Activated naive CD4-positive, alpha-beta T cell treated with Interleukin-2 at 50 U/mL for 16 hours (primary cell): ENCODE results near the gene ZNF438.

Experiments
- DNase-seq: peaks from one replicate; pipeline ENCODE4 v3.0.0-alpha.2; 2020

ZNF438 gene

DNA sequence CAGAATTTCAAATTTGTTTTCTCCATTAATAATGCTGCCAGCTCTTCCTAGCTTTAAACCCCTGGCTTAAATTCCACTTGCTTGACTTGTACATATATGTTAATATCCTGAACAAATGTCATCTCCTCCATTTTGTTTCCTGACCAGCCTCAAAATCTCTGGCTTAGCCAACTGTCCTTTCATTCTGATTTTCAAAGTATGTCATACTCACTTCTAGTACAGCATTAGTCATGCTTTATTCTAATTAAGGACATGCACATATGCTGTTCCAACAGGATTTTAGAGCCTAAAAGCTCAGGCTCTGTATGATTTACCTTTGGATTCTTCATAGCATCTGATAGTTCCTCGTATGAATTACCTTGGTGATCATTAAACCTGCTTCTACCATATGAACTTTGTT, 158.3 kb downstream of the ZNF438 start:
- no peak for DNase-seq

DNA sequence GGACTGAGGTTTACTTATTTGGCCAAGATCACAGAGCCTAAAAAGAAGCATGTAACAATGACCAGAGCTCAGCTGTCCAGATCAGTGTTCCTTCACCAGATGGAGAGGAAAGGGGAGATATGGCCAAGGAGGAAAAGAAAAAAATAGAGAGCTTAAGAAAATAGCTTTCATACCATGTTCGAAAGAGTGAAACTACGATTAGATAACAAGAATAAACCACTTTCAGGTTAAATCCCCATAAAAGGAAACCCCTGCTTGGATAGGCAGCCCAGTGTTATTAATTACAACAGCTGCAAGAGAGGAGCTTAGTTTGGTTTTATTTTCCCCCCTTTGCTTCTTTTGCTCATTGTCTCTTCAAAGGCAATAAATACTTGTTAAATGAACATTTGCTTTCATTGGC, 160.8 kb downstream of the ZNF438 start:
- DNase-seq = no peak

DNA sequence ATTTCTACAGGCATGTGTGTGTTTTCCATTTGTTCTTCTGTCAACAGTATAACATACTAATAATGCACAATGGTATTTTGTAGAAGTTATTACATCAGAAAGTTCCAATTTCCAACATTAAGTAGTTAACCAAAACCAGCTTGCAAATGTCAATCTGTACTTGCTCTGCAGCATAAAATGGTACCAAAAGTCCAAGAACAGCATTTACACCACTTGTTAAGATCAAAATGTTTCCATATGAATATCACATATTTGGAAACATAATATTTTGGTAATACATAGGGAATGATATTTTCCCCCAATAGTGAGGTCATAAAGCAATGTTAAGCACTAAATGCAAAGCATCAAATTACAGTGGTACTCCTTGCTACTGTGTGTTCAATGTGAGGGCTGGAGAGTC, 162.1 kb downstream of the ZNF438 start:
- DNase-seq = no peak

DNA sequence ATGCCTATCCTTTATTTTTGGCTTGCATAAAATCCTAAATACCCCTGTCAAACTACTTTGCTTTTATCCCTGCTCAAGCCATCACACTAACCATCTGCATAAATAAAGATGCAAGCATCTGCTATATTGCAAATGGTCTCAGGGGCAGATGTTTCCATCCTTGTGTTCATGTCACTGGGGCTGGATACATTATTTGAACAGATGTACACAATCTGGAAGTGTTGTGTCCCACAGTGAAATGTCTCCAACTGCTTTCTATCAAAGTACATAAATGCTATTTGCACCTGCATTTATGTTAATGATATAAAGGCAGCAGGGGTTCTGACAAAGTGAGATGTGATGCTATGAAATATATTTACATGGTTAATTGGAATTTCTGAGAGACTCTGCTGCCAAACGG, 163.1 kb downstream of the ZNF438 start:
- DNase-seq = no peak

DNA sequence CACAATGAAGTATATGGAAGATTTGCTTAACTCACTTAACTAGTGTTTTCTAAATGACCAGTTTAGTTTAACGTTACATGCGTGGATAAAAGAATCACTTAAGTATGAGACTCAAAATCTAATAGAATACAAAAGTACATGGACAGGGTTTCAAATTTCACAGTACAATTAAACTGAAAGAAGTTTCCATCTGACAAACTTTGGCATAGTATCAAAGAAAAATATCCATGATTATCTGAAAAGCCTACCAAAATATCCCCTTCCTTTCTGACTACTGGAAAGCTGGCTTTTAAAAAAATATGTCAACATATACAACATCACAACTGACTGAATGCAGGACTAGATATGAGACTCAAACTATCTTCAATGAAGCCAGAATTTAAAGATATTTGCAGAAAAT, 164.8 kb downstream of the ZNF438 start:
- DNase-seq = no peak

DNA sequence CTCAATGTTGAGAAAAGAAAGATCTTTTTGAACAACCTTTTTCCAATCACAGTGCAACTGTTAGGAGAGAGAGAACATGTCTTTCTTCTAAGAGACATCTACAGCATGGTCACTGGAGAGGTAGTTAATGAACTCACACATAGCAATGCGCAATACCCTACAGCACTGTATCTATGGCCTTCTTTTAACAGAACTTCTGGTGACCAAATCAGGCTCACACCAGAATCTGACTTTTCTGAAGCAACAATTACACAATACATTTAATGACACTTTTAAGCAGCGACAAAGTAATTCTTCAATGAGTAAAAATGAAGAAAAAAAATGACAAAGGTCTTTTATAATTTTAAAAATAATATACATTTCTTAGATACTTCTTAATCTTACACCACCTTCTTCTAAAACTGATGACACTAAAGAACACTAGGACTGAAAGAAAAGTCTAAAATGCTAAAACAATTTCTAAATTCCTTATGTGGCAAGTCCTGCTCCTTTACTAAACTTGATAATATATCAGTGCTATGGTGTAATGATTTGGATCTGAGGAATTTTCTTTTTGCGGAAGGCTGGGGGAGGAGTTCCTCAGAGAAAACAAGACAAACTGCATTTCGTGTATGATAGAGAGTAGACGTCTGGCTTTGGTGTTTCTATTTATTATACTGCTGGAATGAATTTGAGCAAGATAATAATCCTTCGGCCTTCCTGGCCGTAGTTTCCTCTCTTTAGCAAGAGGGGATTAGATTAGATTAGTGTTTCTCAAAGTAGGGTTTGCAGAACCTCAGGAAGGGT, 166.3 kb downstream of the ZNF438 start:
- DNase-seq = no peak

DNA sequence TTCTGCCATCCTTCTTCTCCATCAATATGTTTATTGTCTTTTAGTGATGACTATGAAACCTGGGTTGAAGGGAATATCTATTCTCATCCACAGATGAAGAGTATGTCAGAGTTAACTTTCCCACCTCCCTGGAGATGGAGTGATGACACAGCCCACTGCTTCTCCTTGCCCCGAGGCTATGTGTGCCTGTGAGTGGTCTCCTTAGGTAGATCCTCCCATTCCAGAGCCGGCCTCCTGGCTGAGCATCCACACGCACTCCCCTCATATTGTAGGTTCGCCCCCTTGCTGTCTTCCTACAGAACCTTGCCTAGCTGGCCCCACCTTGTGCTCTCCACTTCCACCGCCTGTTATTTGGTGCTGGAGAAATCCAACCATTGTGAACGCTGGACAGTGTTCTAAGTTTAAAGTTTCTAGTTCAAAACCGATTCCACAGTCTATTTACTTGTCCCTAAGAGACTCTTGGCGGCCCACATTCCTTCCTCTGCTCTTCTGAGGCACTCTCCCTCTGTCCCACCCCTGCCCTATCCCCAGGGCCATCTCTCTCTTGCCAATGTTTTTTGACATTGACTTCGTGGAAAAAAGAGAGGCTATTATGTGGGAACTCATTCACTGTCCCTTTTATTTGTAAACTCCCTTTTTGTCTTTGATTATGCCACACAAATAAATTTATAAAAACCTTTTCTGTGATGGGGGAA, 168.0 kb downstream of the ZNF438 start:
- no peak for DNase-seq

DNA sequence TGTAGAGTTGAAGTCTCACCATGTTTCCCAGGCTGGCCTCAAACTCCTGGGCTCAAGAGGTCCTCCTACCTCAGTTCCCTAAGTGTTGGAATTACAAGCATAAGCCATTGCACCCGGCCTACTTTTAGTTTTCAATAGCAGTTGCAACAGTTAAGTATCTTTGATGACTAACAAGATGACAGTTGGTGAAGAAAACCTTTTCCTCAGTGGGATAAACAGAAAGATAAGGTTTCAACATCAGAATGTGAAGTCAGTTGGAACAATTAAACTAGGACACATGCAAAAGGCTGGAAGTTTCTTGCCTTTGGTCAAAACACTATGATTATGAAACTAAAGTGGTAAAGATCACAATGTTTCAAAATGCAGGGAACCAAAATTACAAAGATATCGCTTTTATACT, 169.2 kb downstream of the ZNF438 start:
- no peak for DNase-seq

DNA sequence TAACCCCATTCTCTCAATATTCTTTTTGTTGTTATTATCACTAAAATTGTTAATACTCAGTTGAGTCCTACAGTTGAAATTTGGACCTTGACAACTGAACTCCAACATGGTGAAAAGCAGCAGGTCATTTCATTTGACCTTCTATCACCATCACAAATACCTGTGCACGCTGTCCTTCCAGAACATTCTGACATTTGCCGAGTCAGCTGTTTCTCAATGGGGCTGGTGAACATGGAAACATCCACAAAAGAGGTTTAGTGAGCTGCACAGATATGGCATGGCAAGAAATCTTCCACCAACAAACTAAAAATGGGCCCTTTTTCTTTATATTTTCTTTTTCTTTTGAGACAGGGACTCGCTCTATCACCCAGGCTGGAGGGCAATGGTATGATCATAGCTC, 169.7 kb downstream of the ZNF438 start:
- DNase-seq = no peak

DNA sequence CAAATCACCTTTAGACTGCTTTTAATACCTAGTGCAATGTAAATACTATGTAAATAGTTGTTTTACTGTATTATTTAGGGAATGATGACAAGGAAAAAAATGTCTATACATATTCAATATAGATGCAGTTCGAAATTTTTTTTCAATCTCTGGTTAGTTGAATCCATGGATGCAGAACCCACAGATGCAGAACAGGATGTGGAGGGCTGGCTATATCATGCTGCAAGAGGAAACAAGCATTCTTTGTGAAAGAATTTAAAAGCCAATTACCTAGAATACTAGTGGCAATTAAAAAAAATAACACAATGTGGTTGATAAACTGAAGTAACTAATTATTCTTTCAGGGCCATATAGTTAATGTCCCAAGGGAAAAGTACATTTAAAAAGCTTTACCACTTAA, 170.4 kb downstream of the ZNF438 start:
- no peak for DNase-seq

DNA sequence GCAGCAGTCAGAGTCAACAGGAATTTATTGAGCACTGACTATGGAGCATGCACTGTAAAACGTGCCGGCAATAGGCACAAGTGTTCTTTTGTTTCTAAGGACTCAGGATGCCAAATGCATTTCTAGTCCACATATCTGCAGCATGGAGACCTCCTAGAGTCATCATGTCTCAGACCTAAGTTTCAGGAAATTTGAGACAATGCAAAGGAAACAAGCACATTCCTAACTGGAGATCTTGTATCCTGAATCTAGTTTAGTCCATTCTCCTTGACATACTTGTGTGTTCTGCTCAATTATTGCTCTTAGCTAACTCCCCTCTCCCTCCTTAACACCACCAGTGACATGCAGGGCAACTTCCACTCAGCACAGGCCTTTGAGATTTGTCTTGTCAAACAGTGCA, 173.2 kb downstream of the ZNF438 start:
- no peak for DNase-seq

DNA sequence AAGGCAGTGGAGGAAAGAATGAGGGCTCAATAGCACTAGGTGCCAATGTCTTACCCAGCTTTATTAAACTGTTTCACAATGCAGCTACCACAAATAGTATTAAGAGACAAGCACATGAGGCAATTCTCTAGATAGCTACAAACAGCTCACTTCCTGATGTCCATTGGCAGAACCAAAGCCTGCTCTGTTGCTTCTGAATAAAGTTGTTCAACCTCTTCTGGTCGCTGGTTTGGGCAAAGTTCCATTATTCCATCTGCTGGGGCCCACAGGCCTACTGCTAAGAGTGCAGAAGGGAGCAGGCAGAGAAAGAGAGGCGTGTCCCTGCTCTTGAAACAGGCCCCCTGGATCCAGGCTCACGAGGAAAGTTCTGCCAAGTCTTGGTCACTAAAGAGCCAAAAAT, 173.9 kb downstream of the ZNF438 start:
- no peak for DNase-seq

DNA sequence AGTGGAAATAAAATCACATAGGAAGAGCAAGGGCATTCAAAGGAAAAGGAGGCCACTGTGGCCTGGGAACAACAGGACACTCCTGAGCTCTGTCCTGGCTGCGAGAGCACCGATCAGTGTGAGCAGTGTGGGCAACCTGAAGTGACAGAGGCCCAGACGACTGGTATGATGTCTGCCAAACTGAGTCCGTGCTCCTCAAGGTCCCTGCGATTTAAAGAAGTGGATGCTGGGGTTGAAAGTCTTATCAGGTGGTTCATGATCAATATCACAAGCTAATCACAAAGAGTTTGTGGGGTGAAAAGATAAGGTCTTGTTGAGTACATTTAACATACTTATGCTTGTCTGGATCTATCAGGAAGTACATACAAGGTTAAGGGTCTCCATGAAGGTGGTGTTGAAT, 176.5 kb downstream of the ZNF438 start:
- DNase-seq = no peak

DNA sequence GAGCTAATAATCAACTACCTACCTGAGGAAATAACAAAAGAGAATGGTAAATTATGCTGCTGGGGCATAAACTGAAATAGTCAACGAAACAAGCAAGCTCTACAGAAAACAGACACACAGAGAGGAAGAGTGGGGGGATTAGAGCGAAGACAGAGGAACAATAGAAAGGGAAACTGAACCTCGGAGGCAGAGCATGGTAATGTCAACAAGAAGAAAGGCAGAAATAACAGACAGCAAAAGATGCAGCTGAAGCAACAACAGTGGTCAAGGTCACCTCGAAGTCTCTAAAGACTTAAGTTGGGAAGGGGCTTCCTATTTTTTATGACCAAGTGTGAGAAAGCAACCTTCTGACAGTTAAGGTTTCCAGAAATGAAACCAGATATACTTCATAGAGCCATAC, 177.0 kb downstream of the ZNF438 start:
- DNase-seq = no peak

DNA sequence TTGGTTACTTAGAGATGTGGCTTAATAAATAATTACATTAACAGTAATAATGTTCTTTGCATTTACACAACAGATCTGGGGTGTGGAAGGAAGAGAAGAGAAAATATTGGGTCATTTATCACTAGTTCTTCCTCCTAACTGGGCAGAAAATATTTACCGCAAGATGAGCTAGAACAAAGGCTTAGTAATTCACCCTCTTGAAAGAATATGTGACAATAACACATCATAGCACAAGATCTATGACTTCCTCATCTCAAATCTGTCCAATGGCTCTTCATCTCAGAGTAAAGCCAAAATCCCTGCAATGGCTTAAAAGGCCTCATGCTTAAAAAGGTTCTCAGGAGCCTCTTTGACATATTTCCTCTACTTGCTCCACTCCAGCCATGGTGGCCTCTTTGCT, 178.6 kb downstream of the ZNF438 start:
- no peak for DNase-seq

DNA sequence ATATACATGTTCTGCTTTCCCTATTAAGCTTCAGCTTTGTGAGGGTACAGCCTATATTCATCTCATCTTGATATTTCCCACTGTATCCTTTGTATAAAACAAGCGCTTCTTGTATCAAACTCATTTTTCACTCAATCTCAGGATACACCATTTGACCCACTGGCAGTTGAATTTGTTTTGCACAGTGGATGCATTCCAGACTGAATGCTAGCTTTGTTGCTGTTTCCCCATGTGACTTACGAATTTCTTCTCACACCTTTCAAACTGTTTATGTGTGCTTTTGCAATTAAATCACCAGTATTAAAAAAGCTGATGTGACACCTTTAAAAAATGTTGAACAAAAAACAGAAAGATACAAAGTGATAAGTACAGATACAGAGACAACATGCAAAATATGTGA, 180.9 kb downstream of the ZNF438 start:
- DNase-seq = no peak

DNA sequence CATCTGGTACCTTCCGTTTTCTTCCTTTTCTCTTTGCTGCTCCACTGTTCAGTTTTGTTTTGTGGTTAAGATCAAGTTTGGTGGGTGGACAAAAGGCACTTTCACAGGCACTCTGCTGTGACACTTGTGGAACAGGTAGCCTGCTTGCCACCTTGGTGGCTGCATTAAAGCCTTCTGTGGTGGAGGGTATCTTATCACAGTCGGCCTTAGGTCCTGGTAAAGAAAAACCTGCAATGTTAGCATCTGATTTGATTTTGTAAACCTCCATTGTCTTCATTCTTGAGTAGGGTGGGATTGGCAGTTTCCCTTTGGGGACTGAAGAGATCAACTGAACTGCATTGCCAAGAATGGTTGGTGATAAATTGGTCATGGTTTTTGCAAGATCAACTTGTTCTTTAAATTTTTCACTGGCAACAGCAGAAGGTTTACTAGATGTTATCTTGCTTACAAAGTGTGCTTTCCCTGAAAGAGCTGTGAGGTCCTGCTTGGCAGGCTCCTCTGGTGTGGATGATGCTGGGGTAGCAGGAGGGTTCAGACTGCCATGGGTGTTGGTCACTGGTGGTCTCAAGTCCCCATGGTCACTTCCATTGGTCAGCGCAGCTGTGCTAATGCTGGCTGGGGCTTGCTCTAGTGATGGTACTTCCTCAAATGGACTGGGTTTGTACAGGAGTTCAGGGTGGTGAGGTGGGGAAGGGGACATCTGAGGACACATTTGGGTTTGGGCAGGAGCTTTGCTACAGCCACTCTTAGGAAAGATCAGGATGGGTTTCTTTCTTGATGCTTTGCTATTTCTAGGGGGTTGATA, 182.2 kb downstream of the ZNF438 start:
- DNase-seq = no peak

DNA sequence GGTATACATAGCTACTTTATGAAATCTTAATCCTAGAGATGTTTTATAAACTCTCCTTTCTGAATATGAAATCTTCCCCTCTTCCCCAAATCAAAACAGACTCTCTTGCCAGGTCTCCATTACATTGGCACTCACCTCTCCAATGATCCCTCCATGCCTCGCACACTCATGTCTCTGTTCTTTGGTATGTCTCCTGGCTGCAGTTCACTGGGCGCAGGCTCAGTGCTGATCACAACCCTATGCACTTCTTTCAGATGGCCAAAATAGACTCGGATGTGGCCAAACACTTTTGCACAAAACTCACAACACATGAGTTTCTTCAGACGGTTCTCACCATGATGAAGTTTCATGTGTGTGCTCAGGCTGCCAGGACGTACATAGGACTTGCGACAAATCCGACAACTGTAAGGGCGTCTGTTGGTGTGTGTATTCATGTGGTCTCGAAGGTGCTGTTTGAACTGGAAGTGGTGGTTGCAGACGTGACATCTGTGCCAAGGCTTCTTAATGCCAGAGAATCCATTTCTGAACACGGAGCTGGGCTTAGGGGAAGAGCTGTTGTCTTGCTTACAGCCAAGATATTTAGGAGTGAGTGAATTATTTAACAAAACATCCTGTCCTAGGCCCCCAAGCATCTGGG, 183.2 kb downstream of the ZNF438 start:
- no peak for DNase-seq

DNA sequence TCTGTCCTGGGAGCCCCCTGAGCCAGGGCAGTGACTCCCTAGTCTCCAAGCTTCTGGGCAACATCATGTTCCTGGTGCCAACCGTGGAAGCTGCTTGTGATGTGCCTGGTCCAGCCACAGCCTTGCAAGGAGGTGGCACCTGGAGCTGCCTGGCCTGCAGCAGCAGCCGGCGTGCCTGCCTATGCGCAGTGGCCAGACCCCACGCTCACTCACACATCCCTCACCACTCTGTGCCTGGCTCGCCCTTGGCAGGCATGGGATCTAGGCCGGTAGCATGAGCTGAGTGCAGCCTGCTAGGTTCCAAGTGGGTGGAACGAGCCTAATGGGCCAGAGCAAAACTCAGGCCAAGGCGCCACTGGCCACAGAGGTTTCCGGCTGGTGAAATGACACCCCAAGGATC, 184.0 kb downstream of the ZNF438 start:
- DNase-seq = no peak

DNA sequence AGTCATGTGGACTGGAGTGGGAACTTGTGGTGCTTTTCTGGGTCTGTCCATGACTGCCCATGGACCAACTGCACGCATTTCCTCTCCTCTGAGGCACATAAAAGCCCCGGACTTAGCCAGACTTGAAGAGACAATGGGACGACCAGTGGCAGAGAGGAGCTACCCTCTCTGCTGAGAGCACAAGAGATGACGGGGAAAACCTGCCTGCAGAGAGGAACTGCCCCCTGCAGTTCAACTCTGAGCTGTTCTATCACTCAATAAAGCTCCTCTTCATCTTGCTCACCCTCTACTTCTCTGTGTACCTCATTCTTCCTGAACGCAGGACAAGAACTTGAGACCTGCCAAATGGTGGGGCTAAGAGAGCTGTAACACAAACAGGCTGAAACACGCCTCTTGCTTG, 184.5 kb downstream of the ZNF438 start:
- no peak for DNase-seq

DNA sequence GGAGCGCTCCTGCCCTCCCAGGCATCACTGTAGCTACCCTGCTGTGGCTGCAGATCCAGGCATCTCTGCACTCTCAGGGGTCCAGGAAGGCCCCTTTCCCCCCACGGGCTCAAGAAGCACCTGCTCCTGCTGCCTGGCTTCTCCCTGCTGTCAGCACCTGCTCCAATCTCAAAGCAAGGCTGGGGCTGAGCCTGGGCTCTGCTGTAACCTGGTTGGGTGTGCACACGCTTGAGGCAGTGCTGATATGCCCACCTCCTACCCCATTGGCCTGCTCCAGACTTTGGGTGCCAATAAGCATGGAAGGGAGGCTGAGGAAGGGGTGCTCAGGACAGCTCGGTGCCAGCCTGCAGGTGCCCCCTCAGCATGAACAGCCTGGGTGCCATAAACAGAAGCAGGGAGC, 185.0 kb downstream of the ZNF438 start:
- DNase-seq = no peak

DNA sequence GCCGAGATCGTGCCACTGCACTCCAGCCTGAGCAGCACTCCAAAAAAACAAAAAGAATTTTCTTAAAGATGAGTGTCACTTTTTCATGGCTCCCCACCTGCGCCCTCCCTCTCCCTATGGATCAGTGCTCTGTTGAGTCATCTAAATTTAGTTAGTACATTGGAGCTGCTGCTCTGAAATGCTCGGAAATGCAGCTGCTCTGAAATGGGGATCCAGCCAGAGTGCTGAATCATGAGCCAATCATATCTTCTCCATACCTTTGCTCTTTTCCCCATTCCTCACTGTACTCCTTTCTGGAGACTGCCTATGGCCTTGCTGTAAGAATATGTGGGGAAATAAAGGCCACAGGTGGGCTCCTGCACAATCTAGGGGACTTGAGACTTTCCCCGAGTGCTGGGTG, 188.8 kb downstream of the ZNF438 start:
- DNase-seq = no peak

DNA sequence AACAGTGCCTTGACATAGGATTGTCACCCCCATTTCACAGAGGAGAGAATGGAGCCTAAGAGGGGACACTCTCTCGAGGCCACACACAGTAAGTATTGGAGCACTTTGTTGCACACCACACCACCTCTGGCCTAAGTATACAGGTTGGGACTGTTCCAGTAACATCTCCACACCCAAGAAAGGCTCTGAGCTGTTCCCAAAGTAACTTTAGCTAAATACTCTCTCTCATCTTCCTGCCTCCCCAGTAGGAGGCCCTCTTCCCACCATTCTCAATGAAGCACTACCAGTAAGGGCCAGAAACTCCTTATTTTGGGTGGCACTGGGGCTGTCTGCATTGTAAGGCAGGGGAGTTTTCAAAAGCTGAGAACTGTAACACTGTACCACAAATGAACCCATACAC, 189.5 kb downstream of the ZNF438 start:
- no peak for DNase-seq
